Adrenal gland (tissue), 5 donors: Measurements from ENCODE around the gene SLC50A1.

Source experiments
- POLR2A ChIP-seq, 2 donors: fragments of 450-650 bp; IDR thresholded peaks; one replicate each; pipeline ENCODE4 v1.6.1; 2017; ENCODE audit warnings: antibody characterized with exemption in 2 of 2, mild to moderate bottlenecking in 2 of 2, moderate library complexity in 1 of 2
- TF ChIP-seq, protein P1 (sequence below), 6 experiments: fragments of 450-650 bp in 4 of 6; fragments of 200-600 bp in 2 of 6; sonication (generic) in 1 of 6; IDR thresholded peaks; 1 replicate in 5 of 6; 2 replicates in 1 of 6; pipeline versions ENCODE4 v1.5.1 to v1.8.0; 2016 to 2021; ENCODE audit warnings: antibody characterized with exemption in 6 of 6, mild to moderate bottlenecking in 2 of 6, moderate library complexity in 1 of 6
- donor health status: DM: no; HTN: no; CAD: no.

DNA sequence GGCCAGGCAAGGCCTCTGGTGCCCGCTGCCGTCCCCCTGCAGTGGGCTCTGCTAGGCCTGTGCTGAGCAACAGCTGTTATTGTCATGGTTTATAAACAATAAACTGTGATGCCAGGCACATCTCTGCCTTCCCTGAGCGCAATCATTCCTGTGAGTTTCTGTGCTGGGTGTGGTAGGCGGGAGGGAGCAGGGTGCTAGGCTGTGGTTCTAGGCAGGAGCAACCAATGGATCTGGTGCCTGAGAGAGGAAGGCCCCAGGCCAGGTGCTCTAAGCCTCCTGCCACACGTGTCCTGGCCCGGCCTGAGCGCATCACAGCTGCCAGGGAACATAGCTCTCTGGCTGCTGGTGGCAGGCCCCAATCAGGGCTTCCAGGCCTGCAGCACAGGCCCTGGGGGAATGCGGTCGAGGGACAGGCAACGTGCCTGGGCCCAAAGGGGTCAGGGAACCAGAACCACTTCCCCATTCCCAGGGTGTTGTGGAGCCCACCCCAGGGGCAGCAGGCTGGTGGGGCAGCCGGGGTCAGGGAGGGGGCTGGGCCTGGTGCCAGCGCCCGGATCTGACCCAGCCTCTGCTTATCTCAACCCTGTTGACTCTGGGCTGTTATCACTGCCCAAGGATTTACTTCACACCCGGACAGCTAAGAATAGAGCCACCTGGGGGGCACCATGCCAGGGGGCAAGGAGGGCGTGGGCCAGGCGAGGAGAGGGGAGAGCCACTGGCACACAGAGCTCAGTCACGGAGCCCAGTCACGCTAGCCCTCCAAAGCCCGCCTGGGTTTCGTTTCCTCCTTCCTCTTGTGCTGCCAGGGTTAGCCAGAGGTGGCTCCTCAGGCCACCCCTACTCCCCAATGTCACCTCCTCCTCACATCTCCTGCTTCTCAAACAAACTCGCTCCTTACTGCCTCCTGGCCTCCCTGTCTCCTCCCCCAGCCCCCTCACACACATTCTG is 49.5 kb downstream of the SLC50A1 start:
- TF ChIP-seq, protein P1, sequence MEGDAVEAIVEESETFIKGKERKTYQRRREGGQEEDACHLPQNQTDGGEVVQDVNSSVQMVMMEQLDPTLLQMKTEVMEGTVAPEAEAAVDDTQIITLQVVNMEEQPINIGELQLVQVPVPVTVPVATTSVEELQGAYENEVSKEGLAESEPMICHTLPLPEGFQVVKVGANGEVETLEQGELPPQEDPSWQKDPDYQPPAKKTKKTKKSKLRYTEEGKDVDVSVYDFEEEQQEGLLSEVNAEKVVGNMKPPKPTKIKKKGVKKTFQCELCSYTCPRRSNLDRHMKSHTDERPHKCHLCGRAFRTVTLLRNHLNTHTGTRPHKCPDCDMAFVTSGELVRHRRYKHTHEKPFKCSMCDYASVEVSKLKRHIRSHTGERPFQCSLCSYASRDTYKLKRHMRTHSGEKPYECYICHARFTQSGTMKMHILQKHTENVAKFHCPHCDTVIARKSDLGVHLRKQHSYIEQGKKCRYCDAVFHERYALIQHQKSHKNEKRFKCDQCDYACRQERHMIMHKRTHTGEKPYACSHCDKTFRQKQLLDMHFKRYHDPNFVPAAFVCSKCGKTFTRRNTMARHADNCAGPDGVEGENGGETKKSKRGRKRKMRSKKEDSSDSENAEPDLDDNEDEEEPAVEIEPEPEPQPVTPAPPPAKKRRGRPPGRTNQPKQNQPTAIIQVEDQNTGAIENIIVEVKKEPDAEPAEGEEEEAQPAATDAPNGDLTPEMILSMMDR (IDR thresholded peaks at IDR 0.05), result no peak
- TF ChIP-seq POLR2A (IDR thresholded peaks at IDR 0.05), result no peak
